B cell (primary cell): ENCODE measurements around the gene HSPA14.

ENCODE experiments used
- CTCF ChIP-seq: fragments of 200-600 bp; IDR thresholded peaks from one replicate; pipeline ENCODE4 v1.8.0; 2022; ENCODE audit warnings: antibody characterized with exemption, mild to moderate bottlenecking
- EZH2 ChIP-seq: IDR thresholded peaks from 2 replicates; pipeline ENCODE4 v1.6.1; 2012; ENCODE audit warnings: borderline replicate concordance, low read depth, mild to moderate bottlenecking, moderate library complexity, low read length; ENCODE audit not compliant: insufficient read depth, poor library complexity, severe bottlenecking

- TF ChIP-seq CTCF = no peak
- TF ChIP-seq EZH2 = no peak
Measured at GRCh38 chr10:14911801-14912200, 73.7 kb downstream of the HSPA14 start.
